NK-92 treated with Interleukin-12 subunit alpha and Interleukin-12 subunit beta, amount 100 ng/mL, for 24 hours (cell line): ENCODE results near the gene HECW1.
"Not testable (repeated sequence)": the region's sequence is repeated elsewhere in the genome, so short reads cannot be mapped to it uniquely, and the experiment has no call there.

ENCODE experiments used
- DNase-seq: peaks from one replicate; lab custom pipeline; 2025; lab: John Stamatoyannopoulos, UW

The HECW1 gene

DNA sequence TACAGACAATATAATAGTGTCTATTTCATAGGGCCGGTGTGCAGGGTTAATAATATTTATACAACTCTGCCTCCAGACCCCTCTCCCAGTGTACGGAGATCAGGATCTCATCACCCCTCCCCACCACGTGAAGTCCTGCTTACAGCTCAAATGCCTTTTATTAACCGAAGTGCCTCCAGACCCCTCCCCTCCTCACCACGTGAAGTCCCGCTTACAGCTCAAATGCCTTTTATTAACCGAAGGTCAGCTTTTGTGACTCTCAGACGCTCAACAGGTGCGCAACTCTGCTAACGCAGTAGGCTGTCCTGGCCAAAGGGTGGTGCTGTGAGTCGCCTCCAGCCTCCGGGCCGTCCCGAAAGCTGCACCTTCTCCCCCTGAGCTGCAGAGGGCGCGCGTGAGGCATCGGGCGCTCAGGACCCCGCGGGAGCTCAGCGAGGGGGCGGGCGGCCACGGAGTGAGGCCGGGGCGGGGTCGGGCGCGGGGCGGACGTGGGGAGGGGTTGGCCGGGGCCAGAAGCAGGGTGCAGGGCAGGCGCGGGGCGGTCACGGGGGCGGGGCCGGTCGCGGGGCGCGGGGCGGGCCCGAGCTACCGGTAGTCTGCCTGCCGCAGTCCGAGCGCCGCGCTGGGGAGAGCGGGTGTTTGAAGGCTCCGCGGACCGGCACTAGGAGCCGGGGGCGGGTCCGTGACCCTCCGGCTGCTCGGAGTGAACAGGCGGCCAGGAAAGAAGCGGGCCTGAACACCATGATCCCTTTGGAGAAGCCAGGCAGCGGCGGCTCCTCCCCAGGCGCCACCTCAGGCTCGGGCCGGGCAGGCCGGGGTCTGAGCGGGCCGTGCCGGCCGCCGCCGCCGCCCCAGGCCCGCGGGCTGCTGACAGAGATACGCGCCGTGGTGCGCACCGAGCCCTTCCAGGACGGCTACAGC, 470.3 kb downstream of the HECW1 start, which contains the start of gene STK17A:
TSS of gene STK17A (plus strand) at position 606 of the 921 bp plus-strand sequence. CDS start at position 742, 136 bp downstream.
- peak; percentile 81 for DNase-seq

DNA sequence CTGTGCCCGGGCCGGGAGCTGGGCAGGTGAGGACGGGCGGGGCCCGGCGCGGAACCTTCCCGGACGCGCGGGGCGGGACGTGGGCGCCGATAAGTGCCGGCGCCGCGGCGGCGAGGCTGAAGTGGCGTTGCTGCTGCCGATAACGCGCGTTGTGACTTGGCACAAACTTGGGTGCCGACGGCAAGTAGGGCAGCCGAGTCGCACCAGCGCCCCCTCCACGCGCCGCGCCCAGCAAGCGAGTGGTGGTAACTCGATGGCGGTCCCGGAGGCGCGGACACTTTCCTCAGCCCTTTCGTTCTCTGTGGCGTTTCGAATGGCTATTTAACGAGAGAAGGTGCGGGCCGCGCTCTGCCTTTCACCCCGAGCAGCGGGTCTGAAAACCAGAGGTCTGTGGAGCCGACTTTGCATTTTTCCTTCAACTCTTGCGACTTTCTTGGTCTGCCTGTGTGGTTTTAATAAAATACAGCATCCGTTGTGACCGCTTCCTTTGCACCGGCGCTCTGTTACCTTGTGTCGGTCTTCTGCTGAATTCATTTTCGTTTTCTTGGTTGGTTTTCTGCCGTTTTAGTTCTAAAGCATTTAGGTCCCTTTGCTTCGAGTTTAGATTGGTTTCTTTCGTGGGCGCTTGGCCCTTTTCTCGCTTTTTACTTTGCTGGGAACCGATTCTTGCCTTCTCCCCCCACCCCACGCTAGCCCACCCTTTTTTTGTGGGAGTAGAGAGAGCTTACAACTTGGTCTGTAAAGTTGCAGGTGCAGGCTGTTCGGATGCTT, 471.2 kb downstream of the HECW1 start:
- DNase-seq, result peak; percentile 49

DNA sequence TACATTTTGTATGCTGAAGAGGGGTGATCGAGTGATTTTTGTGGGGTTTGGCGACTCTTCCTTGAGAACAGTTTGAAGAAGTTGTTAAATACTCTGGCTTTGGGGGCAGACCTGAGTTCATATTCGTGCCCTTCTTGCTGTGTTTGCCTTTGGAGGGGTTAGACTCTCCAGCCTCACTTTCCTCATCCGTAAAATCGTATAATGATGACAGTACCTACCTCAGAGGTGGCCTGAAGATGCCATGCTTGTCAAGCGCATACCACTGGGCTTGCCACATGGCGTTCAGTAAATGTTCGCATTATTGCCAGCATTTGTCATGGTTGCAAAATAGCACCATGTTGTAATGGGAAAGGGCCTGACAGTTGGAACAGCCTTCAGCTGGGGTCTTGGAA, 471.7 kb downstream of the HECW1 start:
- DNase-seq, result no peak

DNA sequence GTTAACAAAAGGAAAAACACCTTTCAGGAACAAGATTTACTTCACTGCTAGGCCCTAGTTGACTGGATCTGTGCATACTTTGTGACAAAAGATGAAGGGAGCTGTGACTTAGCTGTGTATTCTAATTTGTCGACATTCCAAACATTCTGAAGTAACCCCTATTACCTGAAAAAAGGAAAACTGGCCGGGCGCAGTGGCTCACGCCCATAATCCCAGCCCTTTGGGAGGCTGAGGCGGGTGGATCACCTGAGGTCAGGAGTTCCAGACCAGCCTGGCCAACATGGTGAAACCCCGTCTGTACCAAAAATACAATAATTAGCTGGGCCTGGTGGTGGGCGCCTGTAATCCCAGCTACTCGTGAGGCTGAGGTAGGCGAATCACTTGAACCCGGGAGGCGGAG, 472.3 kb downstream of the HECW1 start:
- not testable (repeated sequence) for DNase-seq

DNA sequence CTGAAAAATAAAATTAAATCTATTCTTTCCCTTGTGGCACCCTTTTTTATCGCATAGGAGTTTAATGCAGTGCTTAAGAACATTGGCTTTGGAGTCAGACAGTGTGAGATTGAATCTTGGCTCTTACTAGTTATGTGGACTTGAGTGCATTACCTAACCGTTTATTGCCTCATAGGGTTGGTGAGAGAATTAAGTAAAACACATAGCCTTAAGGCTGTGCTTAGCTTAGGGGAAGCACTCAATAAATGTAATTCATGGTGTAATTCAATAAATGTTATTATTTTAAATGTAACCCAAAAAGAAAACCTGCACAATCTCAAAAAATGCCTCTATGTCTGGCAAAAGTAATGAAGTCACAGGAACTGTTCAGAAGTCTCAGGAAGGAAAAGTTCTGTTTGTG, 473.1 kb downstream of the HECW1 start:
- no peak for DNase-seq

DNA sequence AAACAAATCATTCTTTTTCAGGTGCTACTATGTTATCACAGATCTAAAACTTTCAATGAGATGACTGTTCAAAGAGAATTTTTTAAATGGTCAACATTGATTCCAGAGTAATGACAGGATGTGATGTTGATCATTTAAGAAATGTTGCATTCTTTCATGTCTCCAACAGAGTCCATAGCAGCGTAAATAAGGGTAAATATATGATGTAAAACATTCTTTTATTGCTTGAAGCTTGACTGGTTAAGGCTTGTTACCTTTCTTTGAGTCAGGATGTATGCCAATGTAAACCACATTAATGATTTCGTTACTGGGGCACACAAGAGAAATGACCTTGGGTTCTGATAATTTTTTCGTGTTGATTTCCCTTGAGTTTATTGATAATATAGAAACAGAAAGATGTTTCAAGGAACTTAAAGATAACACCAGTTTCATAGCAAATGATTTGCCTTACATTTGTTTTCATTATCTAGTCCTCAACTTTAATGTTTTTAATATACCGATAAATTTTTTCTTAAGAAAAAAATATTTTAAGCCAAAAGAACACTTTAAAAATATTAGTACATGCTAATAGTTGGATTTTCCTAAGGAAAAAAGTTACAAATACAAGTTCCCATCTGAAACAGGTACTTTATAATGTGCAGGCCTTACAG, 473.9 kb downstream of the HECW1 start:
- no peak for DNase-seq

DNA sequence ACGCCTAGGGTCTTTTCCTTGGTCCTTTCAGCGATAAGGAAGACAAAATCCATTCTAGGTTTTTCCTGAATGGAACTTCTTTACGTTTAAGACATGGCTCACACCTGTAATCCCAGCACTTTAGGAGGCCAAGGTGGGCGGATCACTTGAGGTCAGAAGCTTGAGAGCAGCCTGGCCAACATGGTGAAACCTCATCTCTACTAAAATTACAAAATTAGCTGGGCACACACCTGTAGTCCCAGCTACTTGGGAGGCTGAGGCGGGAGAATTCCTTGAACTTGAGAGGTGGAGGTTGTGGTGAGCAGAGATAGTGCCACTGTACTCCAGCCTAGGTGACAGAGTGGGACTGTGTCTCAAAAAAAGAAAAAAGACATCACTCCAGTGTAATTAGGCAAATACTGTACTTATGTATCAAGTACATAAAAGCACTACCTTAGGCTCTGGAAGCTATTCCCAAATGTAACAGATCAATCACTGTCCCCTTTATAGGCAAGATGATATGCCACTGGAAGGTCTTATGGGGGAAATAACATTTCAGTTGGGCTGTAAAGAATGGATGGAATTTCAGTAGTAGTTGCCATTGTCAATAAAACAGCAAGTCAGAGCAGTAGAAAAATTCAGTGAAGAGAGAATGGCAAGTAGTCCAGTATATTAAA, 476.2 kb downstream of the HECW1 start:
- no peak for DNase-seq

DNA sequence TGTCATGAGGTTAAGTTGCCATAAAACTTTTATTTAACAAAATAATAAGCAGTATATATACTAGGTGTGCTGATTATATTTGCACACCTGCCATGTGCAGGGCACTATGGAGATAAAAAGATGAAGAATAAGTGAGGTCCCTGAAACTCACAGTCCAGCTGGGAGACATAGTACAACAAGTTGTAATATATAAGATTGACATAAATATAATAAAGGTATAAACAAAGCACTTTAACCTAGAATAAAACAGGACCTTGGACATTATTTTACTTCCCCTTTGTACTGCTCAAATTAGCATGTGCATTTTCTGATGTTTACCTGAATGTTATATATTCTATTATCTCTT, 476.7 kb downstream of the HECW1 start:
- DNase-seq, result no peak

DNA sequence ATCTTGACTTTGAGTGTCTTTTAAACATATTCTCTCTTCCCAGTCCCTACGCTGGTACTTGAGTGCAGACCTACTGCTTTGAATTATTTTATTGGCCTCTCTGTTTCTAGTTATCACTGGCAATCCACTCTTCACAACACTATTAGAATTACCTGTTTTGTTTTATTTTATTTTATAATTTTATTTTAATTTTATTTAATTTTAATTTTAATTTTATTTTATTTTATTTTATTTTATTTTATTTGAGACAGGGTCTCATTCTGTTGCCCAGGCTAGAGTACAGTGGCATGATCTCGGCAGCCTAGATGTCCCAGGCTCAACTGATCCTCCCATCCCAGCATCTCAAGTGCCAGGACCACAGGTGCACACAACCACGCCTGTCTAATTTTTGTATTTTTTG, 477.3 kb downstream of the HECW1 start:
- no peak for DNase-seq

DNA sequence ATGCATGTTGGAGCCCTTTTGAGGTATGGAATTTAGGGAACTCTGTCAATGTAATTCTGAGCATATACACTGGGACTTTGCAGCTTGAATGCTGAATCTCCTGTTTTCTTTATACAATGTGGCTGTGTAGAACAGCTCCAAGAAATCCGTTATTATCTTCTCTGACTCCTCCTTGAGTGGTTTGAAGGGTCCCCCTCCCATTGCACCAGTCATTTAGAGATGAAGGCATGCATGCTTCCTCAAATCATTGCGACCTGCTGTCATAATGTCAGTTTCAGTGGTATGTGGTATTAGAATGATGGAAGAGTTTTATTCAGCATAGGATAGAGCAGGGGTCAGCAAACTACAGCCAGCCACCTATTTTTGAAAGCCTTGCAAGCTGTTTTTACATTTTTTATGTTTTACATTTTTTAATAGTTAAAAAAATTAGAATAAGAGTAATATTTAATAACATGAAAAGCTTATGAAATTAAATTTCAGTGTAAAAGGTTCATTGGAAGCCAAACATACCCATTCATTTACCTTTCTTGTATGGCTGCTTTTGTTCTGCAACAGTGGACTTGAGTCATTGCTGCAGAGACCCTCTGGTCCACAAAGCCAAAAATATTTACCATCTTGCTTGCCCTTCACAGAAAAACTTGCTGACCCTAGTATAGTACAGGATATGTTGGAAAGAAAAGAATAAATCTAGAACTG, 478.6 kb downstream of the HECW1 start:
- DNase-seq, result no peak

DNA sequence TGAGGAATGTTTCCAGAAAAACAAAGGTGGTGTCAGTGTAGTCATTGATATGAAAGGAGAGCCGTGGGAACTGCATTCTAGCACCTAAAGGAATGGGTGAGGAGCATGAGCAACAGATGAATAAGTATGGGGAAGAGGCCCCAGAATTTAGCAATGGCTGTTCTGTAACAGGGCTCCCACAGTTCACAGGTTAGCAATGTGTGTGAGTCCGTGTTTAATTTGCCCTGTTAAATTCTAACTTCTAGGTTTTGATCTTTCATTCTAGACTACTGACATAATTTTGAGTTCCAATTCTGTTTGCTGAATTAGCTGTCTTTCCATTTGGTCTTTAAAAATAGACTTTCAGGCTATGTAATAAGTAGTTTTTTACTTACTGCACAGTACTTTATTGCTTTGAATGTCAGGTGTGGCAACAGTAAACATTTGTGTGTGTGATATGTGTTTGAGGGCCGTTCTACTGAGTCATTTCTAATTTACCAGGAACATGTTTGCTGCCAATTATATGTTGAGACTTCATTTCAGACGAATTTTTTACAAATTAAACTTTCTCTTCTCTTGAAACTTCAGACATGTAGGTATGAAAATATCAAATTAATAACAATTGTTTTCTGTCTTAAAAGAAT, 479.2 kb downstream of the HECW1 start:
- DNase-seq, result no peak

DNA sequence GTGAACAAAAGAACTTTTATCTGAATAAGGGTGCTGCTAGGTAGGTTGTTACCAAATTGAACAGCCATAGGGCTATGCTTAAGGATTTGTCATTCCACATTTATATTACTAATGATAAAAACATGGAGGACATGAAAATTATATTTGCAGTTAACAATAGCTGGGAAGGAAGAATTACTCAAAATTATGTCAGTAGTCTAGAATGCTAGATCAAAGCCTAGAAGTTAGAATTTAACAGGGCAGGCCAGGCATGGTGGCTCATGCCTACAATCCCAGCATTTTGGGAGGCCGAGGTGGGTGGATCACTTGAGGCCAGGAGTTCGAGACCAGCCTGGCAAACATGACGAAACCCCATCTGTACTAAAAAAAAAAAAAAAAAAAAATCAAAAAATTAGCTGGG, 479.9 kb downstream of the HECW1 start:
- no peak for DNase-seq

DNA sequence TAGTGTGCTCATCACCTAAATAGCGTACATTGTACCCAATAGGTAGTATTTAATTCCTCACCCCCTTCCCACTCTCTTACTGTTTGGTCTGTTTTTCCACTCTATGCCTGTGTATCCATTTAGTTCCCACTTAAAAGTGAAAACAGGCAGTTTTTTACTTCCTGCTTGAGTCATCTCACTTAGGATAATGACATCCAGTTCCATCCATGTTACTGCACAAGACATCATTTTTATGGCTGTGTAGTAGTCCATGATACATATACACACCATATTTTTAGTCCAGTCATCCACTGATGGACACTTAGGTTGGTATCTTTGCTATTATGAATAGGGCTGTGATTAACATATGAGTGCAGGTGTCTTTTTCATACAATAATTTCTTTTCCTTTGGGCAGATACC, 480.6 kb downstream of the HECW1 start:
- no peak for DNase-seq

DNA sequence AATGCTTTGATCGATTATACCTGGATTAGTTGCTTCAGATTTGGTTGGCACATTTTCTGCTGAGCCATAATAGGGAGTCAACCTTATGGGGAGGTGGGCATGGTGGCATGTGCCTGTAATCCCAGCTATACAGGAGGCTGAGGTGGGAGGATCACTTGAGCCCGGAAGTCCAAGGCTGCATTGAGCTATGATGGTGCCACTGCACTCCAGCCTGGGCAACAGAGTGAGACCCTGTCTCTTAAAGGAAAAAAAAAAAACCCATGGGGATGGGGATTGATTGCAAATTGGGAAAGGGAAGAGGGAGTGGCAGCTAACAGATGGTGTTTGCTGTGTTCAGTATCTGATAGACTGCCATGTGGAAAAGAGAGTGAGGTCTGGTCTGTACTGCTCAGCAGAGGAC, 481.6 kb downstream of the HECW1 start:
- no peak for DNase-seq

DNA sequence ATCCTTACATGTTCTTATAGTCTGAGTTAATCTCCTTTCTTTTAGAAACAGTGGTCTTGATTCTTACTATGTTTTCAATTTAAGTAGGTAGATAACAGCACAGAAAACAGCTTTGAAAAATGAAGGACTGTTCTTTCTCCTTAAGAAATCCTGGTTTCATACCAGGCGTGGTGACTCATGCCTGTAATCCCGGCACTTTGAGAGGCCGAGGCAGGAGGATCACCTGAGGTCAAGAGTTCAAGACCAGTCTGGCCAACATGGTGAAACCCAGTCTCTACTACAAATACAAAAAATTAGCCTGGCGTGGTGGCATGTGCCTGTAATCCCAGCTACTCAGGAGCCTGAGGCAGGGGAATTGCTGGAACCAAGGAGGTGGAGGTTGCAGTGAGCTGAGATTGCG, 484.0 kb downstream of the HECW1 start:
- not testable (repeated sequence) for DNase-seq

DNA sequence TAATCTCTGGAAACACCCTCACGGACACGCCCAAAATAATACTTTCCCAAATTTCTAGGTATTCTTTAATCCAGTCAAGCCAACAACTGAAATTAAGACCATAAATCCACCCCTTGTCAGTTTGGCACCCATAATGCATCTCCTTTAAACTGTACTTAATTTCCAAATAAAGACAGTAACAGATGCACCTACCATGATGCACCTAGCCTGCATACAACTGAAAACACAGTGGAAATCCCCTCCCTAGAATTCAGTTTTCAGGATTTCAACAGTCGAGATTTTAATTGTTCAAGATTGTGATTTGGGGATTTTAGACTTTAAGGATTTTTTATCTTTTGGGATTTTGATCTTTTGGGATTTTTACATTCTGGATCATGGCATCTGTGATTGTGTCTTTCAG, 487.6 kb downstream of the HECW1 start:
- DNase-seq, result no peak

DNA sequence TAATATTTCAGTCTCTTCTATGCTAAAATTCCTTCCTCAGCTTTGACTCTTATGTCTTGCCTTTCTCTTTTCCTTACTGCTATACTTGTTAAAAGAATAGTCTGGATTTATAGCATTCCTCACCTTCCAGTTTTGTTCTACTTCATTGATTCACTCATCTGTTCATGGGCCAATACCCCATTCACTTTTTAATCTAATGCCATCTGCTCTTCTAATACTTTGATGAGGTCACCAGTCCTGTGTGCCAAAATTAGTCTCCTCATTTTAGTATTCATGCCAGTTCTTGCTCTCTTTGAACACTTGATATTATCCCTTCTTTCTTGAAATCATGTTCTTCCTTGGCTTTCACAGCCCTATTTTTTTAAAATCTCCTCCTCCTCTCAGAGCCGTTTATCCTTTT, 489.8 kb downstream of the HECW1 start:
- no peak for DNase-seq

DNA sequence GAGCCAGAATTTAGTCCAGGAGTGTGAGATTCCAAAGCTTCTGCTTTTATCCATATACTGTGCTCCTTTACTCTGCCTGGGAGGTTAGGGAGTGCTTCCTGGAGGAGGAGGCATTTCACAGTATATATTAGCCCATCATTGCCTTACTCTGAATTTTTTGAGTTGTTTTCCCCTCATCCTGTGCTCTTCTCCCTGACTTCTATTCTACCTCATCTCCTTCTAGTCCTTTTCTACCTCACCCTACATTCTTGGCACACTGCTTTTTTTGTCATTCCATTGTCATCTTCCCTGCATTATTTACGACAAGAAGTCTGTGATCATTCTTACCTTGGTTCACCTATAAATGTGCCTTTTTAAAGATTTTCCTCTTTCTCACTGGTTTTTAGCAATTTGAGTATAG, 491.8 kb downstream of the HECW1 start:
- no peak for DNase-seq

DNA sequence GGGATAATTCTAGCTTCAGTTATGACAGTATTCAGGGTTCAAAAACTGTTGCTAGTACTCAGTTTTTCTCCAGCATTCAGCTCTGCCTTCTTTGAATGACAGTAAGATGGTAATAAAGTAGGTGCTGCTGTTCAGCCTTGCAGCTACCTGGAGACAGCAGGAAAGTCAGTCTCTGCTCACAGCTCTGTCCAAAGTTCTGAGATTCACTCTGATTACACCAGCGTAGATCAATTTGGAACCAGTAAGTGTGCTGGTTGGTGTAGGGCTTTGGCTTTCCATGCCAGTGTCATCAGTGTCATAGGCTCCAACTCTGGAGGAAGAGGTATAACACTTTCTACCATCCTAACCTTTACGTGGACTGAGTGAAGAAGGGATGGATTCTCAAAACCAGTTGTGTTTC, 496.6 kb downstream of the HECW1 start:
- no peak for DNase-seq

DNA sequence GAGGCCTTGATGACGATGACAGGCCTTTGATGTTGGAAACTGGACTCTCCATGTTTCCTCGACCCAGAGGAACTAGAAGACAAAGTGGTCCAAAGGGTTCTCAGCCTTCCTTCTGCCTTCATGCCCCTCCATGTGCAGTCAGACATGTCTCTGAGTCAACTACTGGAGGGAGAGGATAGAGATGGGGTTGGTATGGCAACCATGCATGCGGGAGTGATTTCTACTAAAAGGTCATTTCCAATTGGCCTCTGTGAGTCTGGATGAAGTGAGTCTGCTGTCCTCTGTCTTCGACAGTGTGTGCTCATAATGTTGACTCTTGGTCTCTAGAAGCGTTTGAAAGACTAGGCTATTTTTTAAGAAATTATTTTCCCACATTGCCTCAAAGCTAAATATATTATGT, 499.7 kb downstream of the HECW1 start:
- DNase-seq, result no peak
